NCI-H1694 (cell line): Measurements from ENCODE around the gene SKIDA1.

Experiments
- DNase-seq: peaks from one replicate; lab custom pipeline; 2025; lab: John Stamatoyannopoulos, UW

SKIDA1 gene

GRCh38 chr10:21529032-21529910 is 3.8 kb upstream of the SKIDA1 start:
- peak; percentile 47 for DNase-seq

- DNase-seq, result peak; percentile 46
Measured at GRCh38 chr10:21528236-21529031, 3.0 kb upstream of the SKIDA1 start.

- DNase-seq, result peak; percentile 46
Measured at GRCh38 chr10:21527598-21528235, 2.2 kb upstream of the SKIDA1 start.

- DNase-seq, result no peak
Measured at GRCh38 chr10:21526860-21527597, 1.5 kb upstream of the SKIDA1 start.

GRCh38 chr10:21526188-21526859 is 842 bp upstream of the SKIDA1 start:
- peak; percentile 49 for DNase-seq

GRCh38 chr10:21524526-21525366 is 736 bp downstream of the SKIDA1 start:
- no peak for DNase-seq

- DNase-seq, result no peak
Measured at GRCh38 chr10:21524131-21524525, 1.4 kb downstream of the SKIDA1 start.

- peak; percentile 59 for DNase-seq
Measured at GRCh38 chr10:21523557-21524008, 1.9 kb downstream of the SKIDA1 start.

- no peak for DNase-seq
Measured at GRCh38 chr10:21522631-21523406, 2.7 kb downstream of the SKIDA1 start.

GRCh38 chr10:21521751-21522533 is 3.5 kb downstream of the SKIDA1 start:
- no peak for DNase-seq

GRCh38 chr10:21520949-21521348 is 4.5 kb downstream of the SKIDA1 start:
- DNase-seq, result no peak

GRCh38 chr10:21520509-21520908 is 5.0 kb downstream of the SKIDA1 start:
- no peak for DNase-seq

- DNase-seq, result no peak
Measured at GRCh38 chr10:21519941-21520436, 5.5 kb downstream of the SKIDA1 start.

GRCh38 chr10:21519397-21519933 is 6.0 kb downstream of the SKIDA1 start:
- no peak for DNase-seq

GRCh38 chr10:21518641-21519396 is 6.7 kb downstream of the SKIDA1 start:
- no peak for DNase-seq

- peak; percentile 82 for DNase-seq
Measured at GRCh38 chr10:21518149-21518640, 7.3 kb downstream of the SKIDA1 start.
